ENCODE results near the gene MS4A13. TPM values are rescaled to one million over a fixed set of nuclear protein-coding genes. Genes with fewer than 3 reads are reported as not detected.

The MS4A13 gene
- total and polyA plus RNA-seq, 2 of the 8 experiments (the other 6 are each of a cell fraction or from before 2014, with no cell fraction given) = not detected

DNA sequence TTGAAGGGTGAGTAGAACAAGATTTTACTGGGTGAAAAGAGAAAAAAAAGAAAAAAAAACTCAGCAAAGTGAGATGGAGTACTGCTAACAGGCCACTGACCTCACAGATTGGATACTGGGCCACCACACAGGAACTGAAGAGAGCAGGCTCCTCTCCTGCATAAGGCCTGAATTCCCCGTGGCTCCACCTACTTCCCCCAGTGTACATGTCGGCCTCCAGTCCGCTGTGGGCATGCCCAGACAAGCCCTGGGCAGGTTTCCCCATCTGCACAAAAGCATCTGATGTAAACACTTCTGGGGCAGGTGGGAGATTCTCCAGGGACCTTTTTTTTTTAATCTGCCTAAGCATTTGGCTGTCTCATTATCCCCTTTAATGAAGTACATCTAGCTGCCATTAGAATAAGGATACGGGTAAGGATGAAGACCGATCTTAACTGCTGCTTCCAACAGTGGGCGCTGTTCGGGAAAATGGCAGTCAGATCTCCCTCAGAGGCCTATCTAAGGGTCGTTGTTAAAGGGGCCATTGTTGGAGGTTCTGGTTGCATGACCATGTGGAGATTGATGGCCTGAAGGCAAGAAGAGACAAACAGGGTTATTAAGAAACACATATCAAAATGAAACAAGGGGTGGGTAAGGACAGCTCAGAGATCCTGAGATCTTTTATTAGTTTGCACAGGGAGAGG lies 48.5 kb downstream of the MS4A13 start (continued):
- TF ChIP-seq, protein P1, sequence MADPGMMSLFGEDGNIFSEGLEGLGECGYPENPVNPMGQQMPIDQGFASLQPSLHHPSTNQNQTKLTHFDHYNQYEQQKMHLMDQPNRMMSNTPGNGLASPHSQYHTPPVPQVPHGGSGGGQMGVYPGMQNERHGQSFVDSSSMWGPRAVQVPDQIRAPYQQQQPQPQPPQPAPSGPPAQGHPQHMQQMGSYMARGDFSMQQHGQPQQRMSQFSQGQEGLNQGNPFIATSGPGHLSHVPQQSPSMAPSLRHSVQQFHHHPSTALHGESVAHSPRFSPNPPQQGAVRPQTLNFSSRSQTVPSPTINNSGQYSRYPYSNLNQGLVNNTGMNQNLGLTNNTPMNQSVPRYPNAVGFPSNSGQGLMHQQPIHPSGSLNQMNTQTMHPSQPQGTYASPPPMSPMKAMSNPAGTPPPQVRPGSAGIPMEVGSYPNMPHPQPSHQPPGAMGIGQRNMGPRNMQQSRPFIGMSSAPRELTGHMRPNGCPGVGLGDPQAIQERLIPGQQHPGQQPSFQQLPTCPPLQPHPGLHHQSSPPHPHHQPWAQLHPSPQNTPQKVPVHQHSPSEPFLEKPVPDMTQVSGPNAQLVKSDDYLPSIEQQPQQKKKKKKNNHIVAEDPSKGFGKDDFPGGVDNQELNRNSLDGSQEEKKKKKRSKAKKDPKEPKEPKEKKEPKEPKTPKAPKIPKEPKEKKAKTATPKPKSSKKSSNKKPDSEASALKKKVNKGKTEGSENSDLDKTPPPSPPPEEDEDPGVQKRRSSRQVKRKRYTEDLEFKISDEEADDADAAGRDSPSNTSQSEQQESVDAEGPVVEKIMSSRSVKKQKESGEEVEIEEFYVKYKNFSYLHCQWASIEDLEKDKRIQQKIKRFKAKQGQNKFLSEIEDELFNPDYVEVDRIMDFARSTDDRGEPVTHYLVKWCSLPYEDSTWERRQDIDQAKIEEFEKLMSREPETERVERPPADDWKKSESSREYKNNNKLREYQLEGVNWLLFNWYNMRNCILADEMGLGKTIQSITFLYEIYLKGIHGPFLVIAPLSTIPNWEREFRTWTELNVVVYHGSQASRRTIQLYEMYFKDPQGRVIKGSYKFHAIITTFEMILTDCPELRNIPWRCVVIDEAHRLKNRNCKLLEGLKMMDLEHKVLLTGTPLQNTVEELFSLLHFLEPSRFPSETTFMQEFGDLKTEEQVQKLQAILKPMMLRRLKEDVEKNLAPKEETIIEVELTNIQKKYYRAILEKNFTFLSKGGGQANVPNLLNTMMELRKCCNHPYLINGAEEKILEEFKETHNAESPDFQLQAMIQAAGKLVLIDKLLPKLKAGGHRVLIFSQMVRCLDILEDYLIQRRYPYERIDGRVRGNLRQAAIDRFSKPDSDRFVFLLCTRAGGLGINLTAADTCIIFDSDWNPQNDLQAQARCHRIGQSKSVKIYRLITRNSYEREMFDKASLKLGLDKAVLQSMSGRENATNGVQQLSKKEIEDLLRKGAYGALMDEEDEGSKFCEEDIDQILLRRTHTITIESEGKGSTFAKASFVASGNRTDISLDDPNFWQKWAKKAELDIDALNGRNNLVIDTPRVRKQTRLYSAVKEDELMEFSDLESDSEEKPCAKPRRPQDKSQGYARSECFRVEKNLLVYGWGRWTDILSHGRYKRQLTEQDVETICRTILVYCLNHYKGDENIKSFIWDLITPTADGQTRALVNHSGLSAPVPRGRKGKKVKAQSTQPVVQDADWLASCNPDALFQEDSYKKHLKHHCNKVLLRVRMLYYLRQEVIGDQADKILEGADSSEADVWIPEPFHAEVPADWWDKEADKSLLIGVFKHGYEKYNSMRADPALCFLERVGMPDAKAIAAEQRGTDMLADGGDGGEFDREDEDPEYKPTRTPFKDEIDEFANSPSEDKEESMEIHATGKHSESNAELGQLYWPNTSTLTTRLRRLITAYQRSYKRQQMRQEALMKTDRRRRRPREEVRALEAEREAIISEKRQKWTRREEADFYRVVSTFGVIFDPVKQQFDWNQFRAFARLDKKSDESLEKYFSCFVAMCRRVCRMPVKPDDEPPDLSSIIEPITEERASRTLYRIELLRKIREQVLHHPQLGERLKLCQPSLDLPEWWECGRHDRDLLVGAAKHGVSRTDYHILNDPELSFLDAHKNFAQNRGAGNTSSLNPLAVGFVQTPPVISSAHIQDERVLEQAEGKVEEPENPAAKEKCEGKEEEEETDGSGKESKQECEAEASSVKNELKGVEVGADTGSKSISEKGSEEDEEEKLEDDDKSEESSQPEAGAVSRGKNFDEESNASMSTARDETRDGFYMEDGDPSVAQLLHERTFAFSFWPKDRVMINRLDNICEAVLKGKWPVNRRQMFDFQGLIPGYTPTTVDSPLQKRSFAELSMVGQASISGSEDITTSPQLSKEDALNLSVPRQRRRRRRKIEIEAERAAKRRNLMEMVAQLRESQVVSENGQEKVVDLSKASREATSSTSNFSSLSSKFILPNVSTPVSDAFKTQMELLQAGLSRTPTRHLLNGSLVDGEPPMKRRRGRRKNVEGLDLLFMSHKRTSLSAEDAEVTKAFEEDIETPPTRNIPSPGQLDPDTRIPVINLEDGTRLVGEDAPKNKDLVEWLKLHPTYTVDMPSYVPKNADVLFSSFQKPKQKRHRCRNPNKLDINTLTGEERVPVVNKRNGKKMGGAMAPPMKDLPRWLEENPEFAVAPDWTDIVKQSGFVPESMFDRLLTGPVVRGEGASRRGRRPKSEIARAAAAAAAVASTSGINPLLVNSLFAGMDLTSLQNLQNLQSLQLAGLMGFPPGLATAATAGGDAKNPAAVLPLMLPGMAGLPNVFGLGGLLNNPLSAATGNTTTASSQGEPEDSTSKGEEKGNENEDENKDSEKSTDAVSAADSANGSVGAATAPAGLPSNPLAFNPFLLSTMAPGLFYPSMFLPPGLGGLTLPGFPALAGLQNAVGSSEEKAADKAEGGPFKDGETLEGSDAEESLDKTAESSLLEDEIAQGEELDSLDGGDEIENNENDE (IDR thresholded peaks at IDR 0.05; ENCODE audit: insufficient replicate concordance, low read length) = no peak
- TF ChIP-seq RAD21 (IDR thresholded peaks at IDR 0.05 in 1 of 2, conservative IDR thresholded peaks at IDR 0.05 in 1 of 2; ENCODE audit: low read depth in 2 of 2, low read length in 2 of 2) (peak in 1 of 2 experiments; percentile 12; a peak in 1 of 4 replicates), POLR2A (IDR thresholded peaks at IDR 0.05; ENCODE audit: control extremely low read depth in 1 of 2, low read depth in 2 of 2, low read length in 2 of 2) (no peak), ZNF274 (IDR thresholded peaks at IDR 0.05; ENCODE audit: borderline replicate concordance, extremely low read depth, low read length) (no peak), POU5F1 (IDR thresholded peaks at IDR 0.05; ENCODE audit: low read depth, low read length) (no peak), HDAC6 (IDR thresholded peaks at IDR 0.05; ENCODE audit: low read depth, low read length) (no peak), BCL11A (IDR thresholded peaks at IDR 0.05; ENCODE audit: low read depth in 2 of 2, low read length in 2 of 2) (no peak), TEAD4 (IDR thresholded peaks at IDR 0.05; ENCODE audit: low read depth, low read length) (no peak), NRF1 (IDR thresholded peaks at IDR 0.05; ENCODE audit: low read depth, low read length) (no peak), CREB1 (IDR thresholded peaks at IDR 0.05) (no peak)
- TF ChIP-seq, protein P2, sequence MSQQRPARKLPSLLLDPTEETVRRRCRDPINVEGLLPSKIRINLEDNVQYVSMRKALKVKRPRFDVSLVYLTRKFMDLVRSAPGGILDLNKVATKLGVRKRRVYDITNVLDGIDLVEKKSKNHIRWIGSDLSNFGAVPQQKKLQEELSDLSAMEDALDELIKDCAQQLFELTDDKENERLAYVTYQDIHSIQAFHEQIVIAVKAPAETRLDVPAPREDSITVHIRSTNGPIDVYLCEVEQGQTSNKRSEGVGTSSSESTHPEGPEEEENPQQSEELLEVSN (IDR thresholded peaks at IDR 0.05) = no peak

Data from H1 (cell line).